MCF 10A (cell line): ENCODE results near the gene PRSS56. TPM values are rescaled to one million over a fixed set of nuclear protein-coding genes. Genes with fewer than 3 reads are reported as not detected.

Experiments
- Bru-seq: library from RNA; stranded (reverse); fragments of 400-500 nt; gene quantifications from one replicate; lab custom pipeline; 2021; lab: Mats Ljungman, UMichigan
- BruChase-seq, 2 experiments: library from RNA; stranded (reverse); fragments of 400-500 nt; gene quantifications; one replicate each; lab custom pipeline; 2021; lab: Mats Ljungman, UMichigan
- BruUV-seq: library from RNA; stranded (reverse); fragments of 400-500 nt; replicated peaks from 2 replicates; lab custom pipeline; 2021; lab: Mats Ljungman, UMichigan
- CTCF ChIA-PET: fragments of 300-600 bp; sonication (Branson Sonifier 250); formaldehyde crosslinking; extraction: SDS; loops from one replicate; lab custom pipeline; 2021; ENCODE audit warnings: antibody characterized with exemption, inconsistent platforms; lab: Yijun Ruan, JAX
- POLR2A ChIA-PET: fragments of 300-600, 350-650 bp; sonication (Branson Sonifier 250); formaldehyde crosslinking; extraction: SDS; loops from one replicate; lab custom pipeline; 2020; ENCODE audit warnings: antibody characterized with exemption, inconsistent platforms; lab: Yijun Ruan, JAX
- DNase-seq: peaks from one replicate; pipeline ENCODE4 v3.0.0-alpha.2; 2018; ENCODE audit not compliant: unreplicated experiment
- H3K27ac Mint-ChIP-seq: one replicate; pipeline ENCODE4 v1.8.0; 2022; ENCODE audit warnings: mild to moderate bottlenecking, low read depth, mixed read lengths; ENCODE audit not compliant: unreplicated experiment
- H3K27me3 Mint-ChIP-seq: one replicate; pipeline ENCODE4 v1.8.0; 2022; ENCODE audit warnings: mixed read lengths; ENCODE audit not compliant: insufficient read depth, unreplicated experiment
- H3K36me3 Mint-ChIP-seq: one replicate; pipeline ENCODE4 v1.8.0; 2022; ENCODE audit warnings: mild to moderate bottlenecking, moderate library complexity, mixed read lengths; ENCODE audit not compliant: insufficient read depth, unreplicated experiment
- H3K4me1 Mint-ChIP-seq: one replicate; pipeline ENCODE4 v1.8.0; 2022; ENCODE audit warnings: mixed read lengths; ENCODE audit not compliant: insufficient read depth, unreplicated experiment
- H3K4me3 Mint-ChIP-seq: one replicate; pipeline ENCODE4 v1.8.0; 2022; ENCODE audit warnings: mild to moderate bottlenecking, moderate library complexity, mixed read lengths; ENCODE audit not compliant: unreplicated experiment
- H3K9me3 Mint-ChIP-seq: one replicate; pipeline ENCODE4 v1.8.0; 2022; ENCODE audit warnings: mixed read lengths; ENCODE audit not compliant: unreplicated experiment
- intact Hi-C: fragments of 100-400 bp; cut with micrococcal nuclease; formaldehyde crosslinking; loops from 2 replicates; pipeline ENCODE4 v1.14.1; 2022
- long read RNA-seq: library from polyadenylated mRNA; stranded (forward); transcript quantifications from one replicate; pipeline ENCODE4 v2.0.0, GENCODE V29; 2022
- total RNA-seq: library from RNA; stranded (reverse); gene quantifications from 2 replicates; pipeline ENCODE4 v1.2.3, GENCODE V29; 2022
- TF ChIP-seq, protein P1 (sequence below): fragments of 200-600 bp; IDR thresholded peaks from one replicate; pipeline ENCODE4 v1.8.0; 2022; ENCODE audit warnings: antibody characterized with exemption, mild to moderate bottlenecking; ENCODE audit not compliant: unreplicated experiment

Gene PRSS56
- not detected in 2 replicates for total RNA-seq
- Bru-seq, nascent RNA: not detected
- BruChase-seq, experiment 1, labeled RNA remaining after a 6-hour chase: not detected
- BruChase-seq, experiment 2, labeled RNA remaining after a 2-hour chase: not detected
- long read RNA-seq, partial matches to known transcripts: 0 of 1 reads
- long read RNA-seq, other reads (novel, unspliced or antisense): 0 of 1 reads

DNA sequence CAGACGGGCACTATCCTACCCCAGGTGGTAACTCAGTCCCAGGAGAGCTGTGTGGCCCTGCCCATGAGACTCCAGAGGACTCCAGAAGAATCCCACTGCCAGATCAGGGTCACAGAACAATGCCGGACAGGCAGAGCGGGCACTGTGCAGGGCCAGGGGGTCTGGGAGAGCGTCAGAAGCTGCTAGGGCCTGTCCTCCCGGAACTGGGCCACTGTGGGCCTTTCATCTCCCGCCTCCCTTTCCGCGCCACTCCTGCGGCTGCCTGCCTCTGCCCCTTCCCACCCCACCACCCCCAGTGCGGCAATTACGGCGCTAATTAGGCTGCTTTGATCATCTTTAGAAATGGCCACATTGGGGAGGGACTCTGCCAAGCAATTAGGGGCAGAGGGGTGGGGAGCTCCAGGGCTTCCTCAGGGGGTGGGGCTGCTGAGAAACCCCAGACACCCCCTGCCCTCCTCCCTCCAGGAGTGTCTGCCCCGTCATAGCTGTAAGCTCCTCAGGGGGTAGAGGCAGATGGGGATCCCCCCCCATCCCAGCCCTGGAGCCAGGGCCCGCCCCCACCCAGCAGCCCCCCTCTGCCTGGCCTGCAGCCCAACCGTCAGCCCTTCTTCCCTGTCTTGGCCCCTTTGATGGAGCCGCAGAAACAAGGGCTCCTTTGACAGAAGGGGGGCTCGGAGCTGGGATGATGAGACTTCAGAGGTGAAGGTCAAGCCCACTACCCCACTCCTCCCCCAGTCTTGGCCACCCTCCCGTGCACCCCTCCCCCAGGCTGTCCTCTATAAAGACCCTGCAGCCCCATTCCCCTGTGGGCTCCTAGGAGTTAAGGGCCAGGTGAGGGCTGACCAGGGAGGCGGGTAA, at the start of gene PRSS56:
Gene PRSS56 (plus strand): TSS at position 808 of the 858 bp plus-strand sequence. CDS start 211 bp downstream, outside the sequence.
- CTCF ChIA-PET: interaction anchor here (1.1 to 1.3 kb wide), 3 partner anchors 8 to 80 kb away, joined by 3 to 4 read pairs (median 3); no protein-coding TSS in a partner anchor
- intact Hi-C loops: loop anchor here (2.0 kb wide), 1 partner anchor 619 kb away; no protein-coding TSS in a partner anchor
- POLR2A ChIA-PET: no interaction called here

DNA sequence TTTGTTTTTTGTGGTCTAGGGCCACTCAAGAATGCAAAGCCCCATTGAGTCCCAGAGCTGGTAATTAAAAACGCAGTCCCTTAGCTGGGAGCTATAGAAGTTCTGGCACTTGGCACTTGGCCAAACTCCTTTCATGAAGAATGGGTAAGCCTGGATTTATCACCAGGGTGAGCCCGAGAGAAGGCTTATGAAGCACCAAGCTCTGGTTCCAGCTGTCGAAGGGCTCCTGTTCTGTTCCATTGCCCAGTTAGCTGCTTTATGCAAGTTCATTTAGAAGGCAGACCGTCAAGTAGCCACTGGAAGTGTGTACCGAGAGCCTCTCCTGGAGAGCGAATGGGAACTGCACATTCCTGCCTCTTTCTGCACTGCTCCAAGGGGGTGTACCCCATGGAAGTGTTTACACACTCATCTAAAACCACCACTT, 46.7 kb upstream of the PRSS56 start:
- Mint-ChIP-seq H3K27me3 (peaks cover 70% of the 10 kb centered on the region), H3K4me1 (no peaks in the 10 kb centered on the region), H3K4me3 (no peak overlapping the region), H3K36me3 (peaks cover 6% of the 10 kb centered on the region), H3K9me3 (peaks cover 15% of the 10 kb centered on the region), H3K27ac (no peak overlapping the region)
- ChIA-PET CTCF (interaction anchor here (0.8 kb wide), 1 partner anchor 48 kb away, joined by 3 read pairs; no protein-coding TSS in a partner anchor), POLR2A (no interaction called here)
- no TSS peak for BruUV-seq
- DNase-seq: peak; percentile 49
- intact Hi-C loops: no loop called here
- TF ChIP-seq, protein P1, sequence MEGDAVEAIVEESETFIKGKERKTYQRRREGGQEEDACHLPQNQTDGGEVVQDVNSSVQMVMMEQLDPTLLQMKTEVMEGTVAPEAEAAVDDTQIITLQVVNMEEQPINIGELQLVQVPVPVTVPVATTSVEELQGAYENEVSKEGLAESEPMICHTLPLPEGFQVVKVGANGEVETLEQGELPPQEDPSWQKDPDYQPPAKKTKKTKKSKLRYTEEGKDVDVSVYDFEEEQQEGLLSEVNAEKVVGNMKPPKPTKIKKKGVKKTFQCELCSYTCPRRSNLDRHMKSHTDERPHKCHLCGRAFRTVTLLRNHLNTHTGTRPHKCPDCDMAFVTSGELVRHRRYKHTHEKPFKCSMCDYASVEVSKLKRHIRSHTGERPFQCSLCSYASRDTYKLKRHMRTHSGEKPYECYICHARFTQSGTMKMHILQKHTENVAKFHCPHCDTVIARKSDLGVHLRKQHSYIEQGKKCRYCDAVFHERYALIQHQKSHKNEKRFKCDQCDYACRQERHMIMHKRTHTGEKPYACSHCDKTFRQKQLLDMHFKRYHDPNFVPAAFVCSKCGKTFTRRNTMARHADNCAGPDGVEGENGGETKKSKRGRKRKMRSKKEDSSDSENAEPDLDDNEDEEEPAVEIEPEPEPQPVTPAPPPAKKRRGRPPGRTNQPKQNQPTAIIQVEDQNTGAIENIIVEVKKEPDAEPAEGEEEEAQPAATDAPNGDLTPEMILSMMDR: no peak

More for the DNA sequence above, at the start of gene PRSS56:
- H3K27me3 Mint-ChIP-seq: peaks cover 11% of the 10 kb centered on the region
- H3K36me3 Mint-ChIP-seq: no peaks in the 10 kb centered on the region
- H3K4me1 Mint-ChIP-seq: no peaks in the 10 kb centered on the region
- no peak within 1 kb of the TSS for H3K27ac Mint-ChIP-seq
- no peak within 1 kb of the TSS for H3K4me3 Mint-ChIP-seq
- no peaks in the 10 kb centered on the region for H3K9me3 Mint-ChIP-seq
- BruUV-seq: no TSS peak
- TF ChIP-seq, protein P1: no peak
- DNase-seq: no peak

DNA sequence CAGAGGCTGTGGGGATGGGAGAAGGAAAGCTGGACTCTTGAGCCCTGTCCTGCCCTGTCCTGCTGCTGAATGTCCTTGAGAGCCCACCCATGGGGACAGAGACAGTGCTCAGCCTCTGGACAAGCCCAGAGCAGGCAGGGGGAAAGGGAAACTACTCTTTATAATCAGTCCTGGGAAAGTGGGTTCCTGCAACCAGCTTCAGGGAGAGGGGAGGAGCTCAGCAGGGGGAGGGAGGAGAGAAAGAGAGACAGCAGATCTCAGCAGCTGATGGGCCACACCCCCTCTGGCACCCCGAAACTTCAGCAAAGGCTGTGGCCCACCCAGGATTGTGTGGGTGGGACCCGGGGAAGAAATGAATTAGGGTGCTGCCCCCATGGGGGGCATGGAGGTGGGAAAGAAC, 44.1 kb upstream of the PRSS56 start:
- peaks cover 62% of the 10 kb centered on the region for H3K27me3 Mint-ChIP-seq
- intact Hi-C loops: no loop called here
- no peak overlapping the region for H3K4me3 Mint-ChIP-seq
- no peaks in the 10 kb centered on the region for H3K4me1 Mint-ChIP-seq
- BruUV-seq: no TSS peak
- ChIA-PET POLR2A (no interaction called here), CTCF (interaction anchor here (1.1 kb wide), 1 partner anchor 149 kb away, joined by 4 read pairs; no protein-coding TSS in a partner anchor)
- H3K9me3 Mint-ChIP-seq: peaks cover 15% of the 10 kb centered on the region
- TF ChIP-seq, protein P1: no peak
- H3K36me3 Mint-ChIP-seq: peaks cover 6% of the 10 kb centered on the region
- no peak overlapping the region for H3K27ac Mint-ChIP-seq
- no peak for DNase-seq

DNA sequence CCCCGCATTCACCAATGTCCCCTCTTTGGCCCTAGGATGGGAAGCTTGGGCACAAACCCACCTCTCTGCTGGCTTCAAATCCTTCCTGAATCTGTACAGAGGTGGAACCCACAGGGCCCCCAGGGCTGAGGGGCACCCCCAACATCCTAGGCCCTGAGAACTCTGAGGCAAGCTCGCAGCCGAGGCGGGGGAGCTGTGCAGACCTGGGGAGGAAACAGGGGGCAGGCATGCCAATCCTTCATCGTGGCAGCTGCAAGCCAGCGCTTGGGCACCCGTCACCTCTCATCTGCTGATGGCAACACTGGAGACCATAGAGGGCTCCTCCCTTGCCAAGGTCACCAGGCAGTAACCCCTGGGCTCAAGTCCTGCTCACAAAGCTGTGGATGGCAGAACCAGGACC, 43.4 kb upstream of the PRSS56 start:
- H3K27me3 Mint-ChIP-seq: peaks cover 59% of the 10 kb centered on the region
- H3K9me3 Mint-ChIP-seq: peaks cover 10% of the 10 kb centered on the region
- TF ChIP-seq, protein P1: no peak
- H3K4me3 Mint-ChIP-seq: no peak overlapping the region
- POLR2A ChIA-PET: interaction anchor here (1.6 kb wide), 1 partner anchor 10 kb away, joined by 4 read pairs; no protein-coding TSS in a partner anchor
- H3K27ac Mint-ChIP-seq: no peak overlapping the region
- no peaks in the 10 kb centered on the region for H3K4me1 Mint-ChIP-seq
- no peak for DNase-seq
- CTCF ChIA-PET: interaction anchor here (1.1 kb wide), 1 partner anchor 150 kb away, joined by 4 read pairs; no protein-coding TSS in a partner anchor
- peaks cover 6% of the 10 kb centered on the region for H3K36me3 Mint-ChIP-seq
- BruUV-seq: no TSS peak
- intact Hi-C loops: no loop called here
